IPS-NIHi7 (cell line): ENCODE results near the gene DAPK1.
A peak's percentile ranks its signal among the peaks of the same experiment; 100 is the strongest.

Experiments
- DNase-seq: peaks from one replicate; pipeline ENCODE4 v3.0.0; 2012; ENCODE audit warnings: mixed read lengths; ENCODE audit errors: extremely low spot score

Gene DAPK1

GRCh38 chr9:87712801-87713277 is 215.2 kb downstream of the DAPK1 start:
- DNase-seq = no peak

- no peak for DNase-seq
These were observed 215.8 kb downstream of the DAPK1 start for GRCh38 chr9:87713278-87713987.

GRCh38 chr9:87713988-87714330 is 216.3 kb downstream of the DAPK1 start:
- no peak for DNase-seq

- DNase-seq = no peak
These were observed 217.2 kb downstream of the DAPK1 start for GRCh38 chr9:87714819-87715218.

- DNase-seq = no peak
These were observed 218.5 kb downstream of the DAPK1 start for GRCh38 chr9:87716141-87716540.

- no peak for DNase-seq
These were observed 219.8 kb downstream of the DAPK1 start for GRCh38 chr9:87717456-87717855.

GRCh38 chr9:87718231-87718630 is 220.6 kb downstream of the DAPK1 start:
- no peak for DNase-seq

GRCh38 chr9:87718852-87719612 is 221.4 kb downstream of the DAPK1 start:
- no peak for DNase-seq

GRCh38 chr9:87720173-87720572 is 222.5 kb downstream of the DAPK1 start:
- no peak for DNase-seq

GRCh38 chr9:87722393-87723088 is 224.9 kb downstream of the DAPK1 start:
- DNase-seq = no peak

- DNase-seq = peak; percentile 59
These were observed 227.8 kb downstream of the DAPK1 start for GRCh38 chr9:87725356-87725899.

GRCh38 chr9:87725900-87726709 is 228.4 kb downstream of the DAPK1 start, which contains the start of gene CTSL:
TSS of gene CTSL (plus strand) at chr9:87726119. CDS start at chr9:87727604, 1,485 bp downstream.
- peak; percentile 93 for DNase-seq

- DNase-seq = no peak
These were observed 231.6 kb downstream of the DAPK1 start for GRCh38 chr9:87729246-87729645.

GRCh38 chr9:87731321-87731720 is 233.7 kb downstream of the DAPK1 start:
- no peak for DNase-seq

GRCh38 chr9:87732344-87732743 is 234.7 kb downstream of the DAPK1 start:
- DNase-seq = no peak

- no peak for DNase-seq
These were observed 235.1 kb downstream of the DAPK1 start for GRCh38 chr9:87732756-87733155.

GRCh38 chr9:87733273-87734052 is 235.8 kb downstream of the DAPK1 start:
- DNase-seq = no peak

GRCh38 chr9:87734106-87734505 is 236.4 kb downstream of the DAPK1 start:
- no peak for DNase-seq

- no peak for DNase-seq
These were observed 241.9 kb downstream of the DAPK1 start for GRCh38 chr9:87739546-87739945.

GRCh38 chr9:87740209-87740608 is 242.5 kb downstream of the DAPK1 start:
- no peak for DNase-seq

- no peak for DNase-seq
These were observed 243.7 kb downstream of the DAPK1 start for GRCh38 chr9:87741326-87741725.
